HepG2 (cell line): ENCODE data around the gene GMEB2. TPM values are rescaled to one million over a fixed set of nuclear protein-coding genes. Genes with fewer than 3 reads are reported as not detected.

ENCODE experiments used
- CBX5 ChIP-seq: sonication (generic); formaldehyde crosslinking; IDR thresholded peaks from 2 replicates; pipeline ENCODE4 v1.4.0; 2020; ENCODE audit warnings: missing genetic modification reagents, borderline replicate concordance
- CERS6 ChIP-seq: sonication (generic); formaldehyde crosslinking; IDR thresholded peaks from 2 replicates; pipeline ENCODE4 v1.5.0; 2020; ENCODE audit warnings: missing genetic modification reagents
- FLYWCH1 ChIP-seq: sonication (generic); formaldehyde crosslinking; IDR thresholded peaks from 2 replicates; pipeline ENCODE4 v1.8.1; 2023; ENCODE audit warnings: mild to moderate bottlenecking, missing genetic modification reagents
- HBP1 ChIP-seq: IDR thresholded peaks from 2 replicates; pipeline ENCODE4 v1.6.1; 2016; ENCODE audit warnings: low read depth, control low read depth
- MAX ChIP-seq: IDR thresholded peaks from 2 replicates; pipeline ENCODE4 v1.6.1; 2012; ENCODE audit warnings: inconsistent platforms
- NFIC ChIP-seq: IDR thresholded peaks from 2 replicates; pipeline ENCODE4 v1.6.1; 2012; ENCODE audit warnings: mild to moderate bottlenecking, low read length, inconsistent platforms
- PLRG1 ChIP-seq: fragments of 450-650 bp; conservative IDR thresholded peaks from 2 replicates; pipeline ENCODE4 v1.6.1; 2016
- SMAD3 ChIP-seq: sonication (generic); formaldehyde crosslinking; IDR thresholded peaks from 2 replicates; pipeline ENCODE4 v1.4.0; 2020; ENCODE audit warnings: missing genetic modification reagents
- ZBTB2 ChIP-seq: sonication (generic); formaldehyde crosslinking; IDR thresholded peaks from 2 replicates; pipeline ENCODE4 v1.8.0; 2022; ENCODE audit warnings: low read depth, missing genetic modification reagents
- ZBTB7B ChIP-seq: sonication (generic); formaldehyde crosslinking; IDR thresholded peaks from 2 replicates; pipeline ENCODE4 v1.4.0; 2020; ENCODE audit warnings: missing genetic modification reagents
- ZMAT5 ChIP-seq: sonication (generic); formaldehyde crosslinking; IDR thresholded peaks from 2 replicates; pipeline ENCODE4 v1.5.0; 2020; ENCODE audit warnings: mild to moderate bottlenecking, low read depth, missing genetic modification reagents, borderline replicate concordance
- ZNF136 ChIP-seq: sonication (generic); formaldehyde crosslinking; IDR thresholded peaks from 2 replicates; pipeline ENCODE4 v1.8.1; 2022; ENCODE audit warnings: low read depth, mild to moderate bottlenecking, moderate library complexity, missing genetic modification reagents
- ZNF224 ChIP-seq: sonication (generic); formaldehyde crosslinking; IDR thresholded peaks from 2 replicates; pipeline ENCODE4 v1.5.0; 2020; ENCODE audit warnings: mild to moderate bottlenecking, missing genetic modification reagents
- ZNF317 ChIP-seq: sonication (generic); formaldehyde crosslinking; IDR thresholded peaks from 2 replicates; pipeline ENCODE4 v1.5.0; 2020; ENCODE audit warnings: mild to moderate bottlenecking, missing genetic modification reagents
- ZNF333 ChIP-seq: sonication (generic); formaldehyde crosslinking; IDR thresholded peaks from 2 replicates; pipeline ENCODE4 v1.4.0; 2020; ENCODE audit warnings: mild to moderate bottlenecking, missing genetic modification reagents, borderline replicate concordance
- ZNF33A ChIP-seq: sonication (generic); formaldehyde crosslinking; IDR thresholded peaks from 2 replicates; pipeline ENCODE4 v1.5.1; 2020; ENCODE audit warnings: missing genetic modification reagents, mild to moderate bottlenecking, moderate library complexity, borderline replicate concordance
- ZNF441 ChIP-seq: sonication (generic); formaldehyde crosslinking; IDR thresholded peaks from 2 replicates; pipeline ENCODE4 v1.7.0; 2021; ENCODE audit warnings: missing genetic modification reagents, borderline replicate concordance
- ZNF589 ChIP-seq: sonication (generic); formaldehyde crosslinking; conservative IDR thresholded peaks from 2 replicates; pipeline ENCODE4 v1.8.0; 2022; ENCODE audit warnings: mild to moderate bottlenecking, moderate library complexity, missing genetic modification reagents
- ZNF652 ChIP-seq: IDR thresholded peaks from 2 replicates; pipeline ENCODE4 v1.6.1; 2016; ENCODE audit warnings: low read depth, borderline replicate concordance
- ZNF709 ChIP-seq: sonication (generic); formaldehyde crosslinking; IDR thresholded peaks from 2 replicates; pipeline ENCODE4 v1.5.0; 2020; ENCODE audit warnings: mild to moderate bottlenecking, missing genetic modification reagents
- ZNF800 ChIP-seq: sonication (generic); formaldehyde crosslinking; IDR thresholded peaks from 2 replicates; pipeline ENCODE4 v1.4.0; 2020; ENCODE audit warnings: missing genetic modification reagents
- polyA plus RNA-seq, 8 experiments: library from polyadenylated mRNA; depleted of rRNA in 3 of 8; stranded (reverse) in 7 of 8; unstranded in 1 of 8; fragments of >200 nt; fragmentation: Illumina TruSeq in 4 of 8; extraction: Trizol in 4 of 8; gene quantifications; 2 replicates each; pipeline versions ENCODE4 v1.2.1 to v1.2.3, GENCODE V29; 2011 to 2016; ENCODE audit warnings: low read depth in 4 of 8, missing spikeins in 1 of 8, mixed read lengths in 1 of 8; ENCODE audit not compliant: insufficient read depth in 1 of 8
- total RNA-seq, 5 experiments: library from RNA; depleted of rRNA; stranded (reverse); fragments of >200 nt; fragmentation: Illumina TruSeq; extraction: Trizol; gene quantifications; 2 replicates each; pipeline ENCODE4 v1.2.3, GENCODE V29; 2016; ENCODE audit warnings: low read depth in 1 of 5

The GMEB2 gene
- total and polyA plus RNA-seq, 2 of the 13 experiments (the other 11 are each of a cell fraction or from before 2014, with no cell fraction given): 10.6 to 12.4 TPM

- TF ChIP-seq ZNF333 (CRISPR knock-in tag): no peak
- TF ChIP-seq ZNF224 (CRISPR knock-in tag): no peak
- TF ChIP-seq CBX5: no peak; the same call in 1 of the 2 replicates
- no peak for TF ChIP-seq FLYWCH1 (CRISPR knock-in tag)
- TF ChIP-seq ZNF652: no peak
- TF ChIP-seq ZNF33A (CRISPR knock-in tag): no peak
- no peak for TF ChIP-seq ZNF136 (CRISPR knock-in tag)
- no peak for TF ChIP-seq ZNF709 (CRISPR knock-in tag)
- no peak for TF ChIP-seq ZNF589 (CRISPR knock-in tag)
- TF ChIP-seq ZBTB7B (CRISPR knock-in tag): peak; percentile 66; the same call in 1 of the 2 replicates
- no peak for TF ChIP-seq SMAD3 (CRISPR knock-in tag)
- TF ChIP-seq ZNF317 (CRISPR knock-in tag): no peak
- TF ChIP-seq NFIC: no peak
- TF ChIP-seq ZNF441 (CRISPR knock-in tag): no peak
- TF ChIP-seq CERS6 (CRISPR knock-in tag): no peak
- TF ChIP-seq HBP1 (CRISPR knock-in tag): no peak
- no peak for TF ChIP-seq ZMAT5 (CRISPR knock-in tag)
- no peak for TF ChIP-seq MAX
- TF ChIP-seq ZNF800 (CRISPR knock-in tag): no peak
- TF ChIP-seq PLRG1: no peak
- TF ChIP-seq ZBTB2 (CRISPR knock-in tag): 0 out of 2 replicates have a peak, but pooled peaks have one; percentile 4
Observed at GRCh38 chr20:63578224-63579016, 48.5 kb downstream of the GMEB2 start (continued).
